Stimulated activated memory B cell treated with anti-CD40 and anti-IgM and Interleukin-4, amounts not matched to agents 10 μg/mL and 1 μg/mL and 100 μg/mL, for 72 hours (primary cell): ENCODE results near the gene AGPAT2.

Experiments
- ATAC-seq: fragments of 150-1000 bp; cut with Tn5 transposase; 2 replicates; pipeline ENCODE4 v1.10.0; 2021
- H3K27ac Mint-ChIP-seq: one replicate; pipeline ENCODE4 v1.8.0; 2022; ENCODE audit warnings: mild to moderate bottlenecking, mixed read lengths
- H3K27me3 Mint-ChIP-seq: one replicate; pipeline ENCODE4 v1.8.0; 2022; ENCODE audit warnings: mixed read lengths
- H3K36me3 Mint-ChIP-seq: one replicate; pipeline ENCODE4 v1.8.0; 2022; ENCODE audit warnings: mixed read lengths
- H3K4me1 Mint-ChIP-seq: one replicate; pipeline ENCODE4 v1.8.0; 2022; ENCODE audit warnings: mixed read lengths
- H3K4me3 Mint-ChIP-seq: one replicate; pipeline ENCODE4 v1.8.0; 2022; ENCODE audit warnings: mild to moderate bottlenecking, moderate library complexity, mixed read lengths
- H3K9me3 Mint-ChIP-seq: one replicate; pipeline ENCODE4 v1.8.0; 2022; ENCODE audit warnings: mixed read lengths

Gene AGPAT2

GRCh38 chr9:136698635-136699246 lies 11.5 kb upstream of the AGPAT2 start:
- no peak for ATAC-seq
- H3K4me3 Mint-ChIP-seq = no peak overlapping the region
- peaks cover 64% of the 10 kb centered on the region for H3K27me3 Mint-ChIP-seq
- H3K4me1 Mint-ChIP-seq = peaks cover 40% of the 10 kb centered on the region
- H3K27ac Mint-ChIP-seq = no peak overlapping the region
- no peaks in the 10 kb centered on the region for H3K9me3 Mint-ChIP-seq
- H3K36me3 Mint-ChIP-seq = no peaks in the 10 kb centered on the region

- Mint-ChIP-seq H3K27me3 (peaks cover 72% of the 10 kb centered on the region), H3K27ac (no peak overlapping the region), H3K9me3 (no peaks in the 10 kb centered on the region), H3K4me1 (peaks cover 34% of the 10 kb centered on the region), H3K4me3 (no peak overlapping the region), H3K36me3 (no peaks in the 10 kb centered on the region)
- ATAC-seq = no peak
Observed at GRCh38 chr9:136697821-136698526, 10.7 kb upstream of the AGPAT2 start.

GRCh38 chr9:136697146-136697820 lies 10.0 kb upstream of the AGPAT2 start:
- Mint-ChIP-seq H3K4me3 (no peak overlapping the region), H3K27me3 (peaks cover 75% of the 10 kb centered on the region), H3K9me3 (no peaks in the 10 kb centered on the region), H3K36me3 (no peaks in the 10 kb centered on the region), H3K27ac (no peak overlapping the region), H3K4me1 (peaks cover 32% of the 10 kb centered on the region)
- ATAC-seq = no peak

GRCh38 chr9:136696502-136696901 lies 9.2 kb upstream of the AGPAT2 start:
- no peak for ATAC-seq
- H3K36me3 Mint-ChIP-seq = no peaks in the 10 kb centered on the region
- peaks cover 25% of the 10 kb centered on the region for H3K4me1 Mint-ChIP-seq
- no peak overlapping the region for H3K27ac Mint-ChIP-seq
- no peak overlapping the region for H3K4me3 Mint-ChIP-seq
- peaks cover 70% of the 10 kb centered on the region for H3K27me3 Mint-ChIP-seq
- no peaks in the 10 kb centered on the region for H3K9me3 Mint-ChIP-seq

- H3K27ac Mint-ChIP-seq = no peak overlapping the region
- no peak for ATAC-seq
- no peak overlapping the region for H3K4me3 Mint-ChIP-seq
- no peaks in the 10 kb centered on the region for H3K9me3 Mint-ChIP-seq
- H3K36me3 Mint-ChIP-seq = no peaks in the 10 kb centered on the region
- H3K4me1 Mint-ChIP-seq = peaks cover 20% of the 10 kb centered on the region
- peaks cover 73% of the 10 kb centered on the region for H3K27me3 Mint-ChIP-seq
Observed at GRCh38 chr9:136695955-136696354, 8.7 kb upstream of the AGPAT2 start.

GRCh38 chr9:136695435-136695895 lies 8.2 kb upstream of the AGPAT2 start:
- no peak overlapping the region for H3K27ac Mint-ChIP-seq
- peaks cover 77% of the 10 kb centered on the region for H3K27me3 Mint-ChIP-seq
- ATAC-seq = no peak
- H3K9me3 Mint-ChIP-seq = no peaks in the 10 kb centered on the region
- peaks cover 15% of the 10 kb centered on the region for H3K4me1 Mint-ChIP-seq
- H3K36me3 Mint-ChIP-seq = no peaks in the 10 kb centered on the region
- no peak overlapping the region for H3K4me3 Mint-ChIP-seq

- ATAC-seq = no peak
- H3K4me1 Mint-ChIP-seq = peaks cover 9% of the 10 kb centered on the region
- H3K36me3 Mint-ChIP-seq = no peaks in the 10 kb centered on the region
- no peaks in the 10 kb centered on the region for H3K9me3 Mint-ChIP-seq
- H3K27me3 Mint-ChIP-seq = peaks cover 77% of the 10 kb centered on the region
- H3K4me3 Mint-ChIP-seq = no peak overlapping the region
- no peak overlapping the region for H3K27ac Mint-ChIP-seq
Observed at GRCh38 chr9:136694872-136695247, 7.6 kb upstream of the AGPAT2 start.

- Mint-ChIP-seq H3K27ac (no peak overlapping the region), H3K27me3 (peaks cover 80% of the 10 kb centered on the region), H3K4me3 (no peak overlapping the region), H3K36me3 (no peaks in the 10 kb centered on the region), H3K9me3 (no peaks in the 10 kb centered on the region), H3K4me1 (peaks cover 9% of the 10 kb centered on the region)
- peak; percentile 44 for ATAC-seq
Observed at GRCh38 chr9:136694163-136694871, 7.1 kb upstream of the AGPAT2 start.

GRCh38 chr9:136693490-136694162 lies 6.4 kb upstream of the AGPAT2 start:
- no peak for ATAC-seq
- no peaks in the 10 kb centered on the region for H3K36me3 Mint-ChIP-seq
- no peak overlapping the region for H3K4me3 Mint-ChIP-seq
- H3K27ac Mint-ChIP-seq = no peak overlapping the region
- peaks cover 9% of the 10 kb centered on the region for H3K4me1 Mint-ChIP-seq
- H3K9me3 Mint-ChIP-seq = no peaks in the 10 kb centered on the region
- peaks cover 75% of the 10 kb centered on the region for H3K27me3 Mint-ChIP-seq

- H3K4me3 Mint-ChIP-seq = no peak overlapping the region
- H3K27ac Mint-ChIP-seq = no peak overlapping the region
- H3K4me1 Mint-ChIP-seq = peaks cover 13% of the 10 kb centered on the region
- ATAC-seq = no peak
- H3K27me3 Mint-ChIP-seq = peaks cover 70% of the 10 kb centered on the region
- H3K9me3 Mint-ChIP-seq = no peaks in the 10 kb centered on the region
- H3K36me3 Mint-ChIP-seq = no peaks in the 10 kb centered on the region
Observed at GRCh38 chr9:136693135-136693489, 5.9 kb upstream of the AGPAT2 start.

GRCh38 chr9:136692185-136693134 lies 5.2 kb upstream of the AGPAT2 start:
- no peak overlapping the region for H3K27ac Mint-ChIP-seq
- no peaks in the 10 kb centered on the region for H3K36me3 Mint-ChIP-seq
- ATAC-seq = no peak
- H3K4me3 Mint-ChIP-seq = no peak overlapping the region
- H3K4me1 Mint-ChIP-seq = peaks cover 12% of the 10 kb centered on the region
- H3K9me3 Mint-ChIP-seq = no peaks in the 10 kb centered on the region
- H3K27me3 Mint-ChIP-seq = peaks cover 63% of the 10 kb centered on the region

- Mint-ChIP-seq H3K4me3 (no peak overlapping the region), H3K4me1 (peaks cover 7% of the 10 kb centered on the region), H3K27ac (no peak overlapping the region), H3K27me3 (peaks cover 54% of the 10 kb centered on the region), H3K9me3 (no peaks in the 10 kb centered on the region), H3K36me3 (no peaks in the 10 kb centered on the region)
- ATAC-seq = no peak
Observed at GRCh38 chr9:136691316-136692184, 4.3 kb upstream of the AGPAT2 start.

- Mint-ChIP-seq H3K36me3 (no peaks in the 10 kb centered on the region), H3K9me3 (no peaks in the 10 kb centered on the region), H3K27ac (no peak overlapping the region), H3K27me3 (peaks cover 47% of the 10 kb centered on the region), H3K4me1 (peaks cover 12% of the 10 kb centered on the region), H3K4me3 (no peak overlapping the region)
- no peak for ATAC-seq
Observed at GRCh38 chr9:136690806-136691261, 3.6 kb upstream of the AGPAT2 start.
